ENCODE data around the gene ZBED1.
"Not testable (repeated sequence)": the region's sequence is repeated elsewhere in the genome, so short reads cannot be mapped to it uniquely, and the experiment has no call there.

The ZBED1 gene

GRCh38 chrX:2495595-2495994 is 5.2 kb downstream of the ZBED1 start:
- DNase-seq: no peak

- no peak for DNase-seq
These were observed 8.1 kb downstream of the ZBED1 start for GRCh38 chrX:2492531-2493218.

GRCh38 chrX:2490634-2491033 is 10.1 kb downstream of the ZBED1 start:
- no peak for DNase-seq

GRCh38 chrX:2489446-2490445 is 11.0 kb downstream of the ZBED1 start:
- no peak for DNase-seq

- no peak for DNase-seq
These were observed 12.0 kb downstream of the ZBED1 start for GRCh38 chrX:2488621-2489285.

GRCh38 chrX:2487366-2487765 is 13.4 kb downstream of the ZBED1 start:
- no peak for DNase-seq

- DNase-seq: no peak
These were observed 14.2 kb downstream of the ZBED1 start for GRCh38 chrX:2486476-2487133.

GRCh38 chrX:2485789-2486345 is 14.9 kb downstream of the ZBED1 start:
- no peak for DNase-seq

- no peak for DNase-seq
These were observed 15.8 kb downstream of the ZBED1 start for GRCh38 chrX:2484721-2485648.

- no peak for DNase-seq
These were observed 16.5 kb downstream of the ZBED1 start for GRCh38 chrX:2484256-2484655.

GRCh38 chrX:2483398-2484060 is 17.2 kb downstream of the ZBED1 start:
- no peak for DNase-seq

GRCh38 chrX:2481597-2481996 is 19.2 kb downstream of the ZBED1 start:
- DNase-seq: not testable (repeated sequence)

GRCh38 chrX:2479982-2480381 is 20.8 kb downstream of the ZBED1 start:
- DNase-seq: not testable (repeated sequence)

- DNase-seq: no peak
These were observed 21.4 kb downstream of the ZBED1 start for GRCh38 chrX:2479420-2479780.

- DNase-seq: no peak
These were observed 22.0 kb downstream of the ZBED1 start for GRCh38 chrX:2478546-2479419.

GRCh38 chrX:2477313-2477712 is 23.5 kb downstream of the ZBED1 start:
- not testable (repeated sequence) for DNase-seq

GRCh38 chrX:2474963-2475726 is 25.6 kb downstream of the ZBED1 start:
- no peak for DNase-seq

GRCh38 chrX:2474280-2474962 is 26.4 kb downstream of the ZBED1 start:
- no peak for DNase-seq
